Measurements from ENCODE around the gene ANO5.

DNA sequence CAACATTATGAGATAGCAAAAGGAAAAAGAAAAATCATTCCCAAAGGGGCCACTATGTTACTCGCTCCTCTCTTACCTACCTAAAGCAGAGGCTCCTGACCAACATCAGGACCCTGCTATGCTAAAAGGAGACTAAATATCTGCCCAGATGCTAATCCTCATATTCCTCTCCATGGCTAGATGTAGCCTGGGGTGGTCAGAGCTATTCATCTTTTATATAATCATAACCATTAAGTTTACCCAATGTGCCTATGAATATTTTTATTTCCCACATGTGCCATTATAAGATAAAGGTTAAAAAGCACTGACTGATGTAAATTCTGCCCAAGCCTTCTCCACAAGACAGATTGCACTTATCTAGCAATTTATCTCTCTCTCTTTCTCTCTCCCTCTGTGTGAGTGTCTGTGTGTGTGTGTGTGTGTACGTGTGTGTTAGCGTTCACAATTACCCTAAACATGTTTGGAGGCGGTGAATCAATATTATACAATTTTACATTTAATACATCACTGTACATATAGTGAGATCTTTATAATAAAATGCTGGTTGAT, 41.2 kb upstream of the ANO5 start:
- no peak for TF ChIP-seq EZH2phosphoT487 (conservative IDR thresholded peaks at IDR 0.05; ENCODE audit: low read length)
- TF ChIP-seq, protein P1, sequence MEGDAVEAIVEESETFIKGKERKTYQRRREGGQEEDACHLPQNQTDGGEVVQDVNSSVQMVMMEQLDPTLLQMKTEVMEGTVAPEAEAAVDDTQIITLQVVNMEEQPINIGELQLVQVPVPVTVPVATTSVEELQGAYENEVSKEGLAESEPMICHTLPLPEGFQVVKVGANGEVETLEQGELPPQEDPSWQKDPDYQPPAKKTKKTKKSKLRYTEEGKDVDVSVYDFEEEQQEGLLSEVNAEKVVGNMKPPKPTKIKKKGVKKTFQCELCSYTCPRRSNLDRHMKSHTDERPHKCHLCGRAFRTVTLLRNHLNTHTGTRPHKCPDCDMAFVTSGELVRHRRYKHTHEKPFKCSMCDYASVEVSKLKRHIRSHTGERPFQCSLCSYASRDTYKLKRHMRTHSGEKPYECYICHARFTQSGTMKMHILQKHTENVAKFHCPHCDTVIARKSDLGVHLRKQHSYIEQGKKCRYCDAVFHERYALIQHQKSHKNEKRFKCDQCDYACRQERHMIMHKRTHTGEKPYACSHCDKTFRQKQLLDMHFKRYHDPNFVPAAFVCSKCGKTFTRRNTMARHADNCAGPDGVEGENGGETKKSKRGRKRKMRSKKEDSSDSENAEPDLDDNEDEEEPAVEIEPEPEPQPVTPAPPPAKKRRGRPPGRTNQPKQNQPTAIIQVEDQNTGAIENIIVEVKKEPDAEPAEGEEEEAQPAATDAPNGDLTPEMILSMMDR (IDR thresholded peaks at IDR 0.05; ENCODE audit: insufficient read depth, low read length, poor library complexity, severe bottlenecking), result no peak

Data from SU-DHL-6 (cell line).